Panc1 (cell line): ENCODE data around the gene STAMBP. TPM values are rescaled to one million over a fixed set of nuclear protein-coding genes. Genes with fewer than 3 reads are reported as not detected.
A peak's percentile ranks its signal among the peaks of the same experiment; 100 is the strongest.
"Not testable (repeated sequence)": the region's sequence is repeated elsewhere in the genome, so short reads cannot be mapped to it uniquely, and the experiment has no call there.

Experiments
- ATAC-seq: fragments of 200-7000 bp; cut with Tn5 transposase; 2 replicates; pipeline ENCODE4 v1.9.1; 2020; ENCODE audit warnings: mild to moderate bottlenecking, moderate library complexity
- BruUV-seq: library from RNA; stranded (reverse); fragments of 400-500 nt; replicated peaks from 2 replicates; lab custom pipeline; 2021; lab: Mats Ljungman, UMichigan
- CTCF ChIA-PET: fragments of 300-600 bp; sonication (Branson Sonifier 250); formaldehyde crosslinking; loops from one replicate; lab custom pipeline; 2022; ENCODE audit warnings: antibody characterized with exemption; lab: Charles Lee
- POLR2A ChIA-PET: fragments of 300-600 bp; sonication (Branson Sonifier 250); formaldehyde crosslinking; loops from one replicate; lab custom pipeline; 2022; ENCODE audit warnings: antibody characterized with exemption; lab: Charles Lee
- DNase-seq: peaks from one replicate; pipeline ENCODE4 v3.0.0-alpha.2; 2010; ENCODE audit warnings: low read depth, low spot score
- H3K27ac ChIP-seq: 2 replicates; pipeline ENCODE4 v1.5.1; 2011; ENCODE audit warnings: mild to moderate bottlenecking, low read length, inconsistent platforms
- H3K27me3 ChIP-seq: fragments of 200-500 bp; sonication (Bioruptor generic); 2 replicates; pipeline ENCODE4 v1.6.0; 2014; ENCODE audit warnings: low read length, inconsistent platforms; ENCODE audit not compliant: control insufficient read depth, insufficient read depth
- H3K36me3 ChIP-seq: fragments of 200-500 bp; sonication (Bioruptor generic); 2 replicates; pipeline ENCODE4 v1.5.1; 2014; ENCODE audit warnings: inconsistent platforms, mild to moderate bottlenecking, low read length, moderate library complexity; ENCODE audit not compliant: control insufficient read depth, insufficient read depth
- H3K4me1 ChIP-seq: 2 replicates; pipeline ENCODE4 v1.5.1; 2011; ENCODE audit warnings: inconsistent platforms, mild to moderate bottlenecking, low read length, moderate library complexity; ENCODE audit not compliant: control insufficient read depth, insufficient read depth
- H3K4me3 ChIP-seq, 2 experiments: 2 replicates each; pipeline ENCODE4 v1.5.1; 2011 to 2012; ENCODE audit warnings: low read depth in 2 of 2, low read length in 2 of 2, mild to moderate bottlenecking in 2 of 2, inconsistent platforms in 1 of 2, moderate library complexity in 1 of 2
- H3K9me3 ChIP-seq: fragments of 200-500 bp; sonication (Bioruptor generic); 2 replicates; pipeline ENCODE4 v1.5.1; 2014; ENCODE audit warnings: low read depth, mild to moderate bottlenecking, inconsistent platforms, low read length, moderate library complexity; ENCODE audit not compliant: control insufficient read depth, insufficient read depth
- POLR2AphosphoS5 ChIP-seq: IDR thresholded peaks from 2 replicates; pipeline ENCODE4 v1.6.1; 2012; ENCODE audit warnings: mild to moderate bottlenecking, low read depth, low read length, moderate library complexity
- SIN3A ChIP-seq: IDR thresholded peaks from 2 replicates; pipeline ENCODE4 v1.6.1; 2012; ENCODE audit warnings: low read depth, mild to moderate bottlenecking, low read length, moderate library complexity, borderline replicate concordance; ENCODE audit not compliant: insufficient read depth
- TCF7L2 ChIP-seq: IDR thresholded peaks from 2 replicates; pipeline ENCODE4 v1.6.1; 2011; ENCODE audit warnings: mild to moderate bottlenecking, low read depth, low read length, inconsistent platforms
- in situ Hi-C: cut with HindIII; loops from 2 replicates; pipeline ENCODE4 v1.10.0; 2016; ENCODE audit warnings: low sequenced_read_pairs, low pct_unique_long_range_greater_than_20kb
- intact Hi-C: fragments of 100-400 bp; cut with micrococcal nuclease; formaldehyde crosslinking; loops from one replicate; pipeline ENCODE4 v1.10.0; 2022; ENCODE audit not compliant: unreplicated experiment
- total RNA-seq: library from RNA; stranded (reverse); gene quantifications from one replicate; pipeline ENCODE4 v1.2.1, GENCODE V29; 2021; ENCODE audit not compliant: unreplicated experiment
- TF ChIP-seq, protein P1 (sequence below), 2 experiments: IDR thresholded peaks; 2 replicates each; pipeline ENCODE4 v1.6.1; 2011 to 2012; ENCODE audit warnings: low read depth in 2 of 2, control low read depth in 1 of 2, low read length in 1 of 2, mild to moderate bottlenecking in 1 of 2, moderate library complexity in 1 of 2; ENCODE audit not compliant: insufficient read depth in 1 of 2
- TF ChIP-seq, protein P2 (sequence below): fragments of 450-650 bp; IDR thresholded peaks from 2 replicates; pipeline ENCODE4 v1.5.1; 2017; ENCODE audit warnings: mild to moderate bottlenecking

The STAMBP gene
- total RNA-seq, 1 experiment from 2014 or later, result 49.0 TPM

DNA sequence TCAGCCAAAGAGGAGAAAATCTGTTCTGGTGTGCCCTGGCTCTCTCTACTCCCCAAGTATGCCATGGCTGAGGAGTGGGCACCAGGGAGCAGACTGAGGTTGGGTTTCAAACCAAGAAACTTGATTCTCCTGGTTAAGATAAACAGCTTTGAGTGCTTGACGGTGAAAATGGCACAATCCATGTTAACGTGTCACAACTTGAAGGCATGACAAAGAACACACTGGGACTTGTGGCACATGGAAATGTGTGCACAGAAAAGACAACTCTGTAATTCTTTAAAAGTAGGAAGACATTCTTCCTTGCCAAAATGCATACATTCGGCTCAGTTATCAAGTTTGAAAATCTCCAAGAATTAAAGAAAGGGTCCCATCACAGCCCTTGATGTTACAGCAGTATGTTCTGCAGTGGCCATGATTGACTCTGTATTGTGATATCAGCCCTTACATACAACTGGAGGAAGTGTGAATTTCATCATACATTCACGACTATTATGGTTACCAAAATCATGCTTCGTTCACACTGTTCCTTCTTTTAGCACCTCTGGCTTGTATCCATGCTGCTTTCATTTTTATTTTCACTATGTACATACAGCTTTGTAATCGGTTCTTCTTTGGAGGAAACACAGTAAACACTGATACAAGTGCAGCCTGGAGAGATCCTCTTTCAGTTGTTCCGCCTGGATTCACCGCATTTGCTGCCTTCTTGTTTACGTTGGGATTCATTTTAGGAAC, 48.5 kb downstream of the STAMBP start:
- Histone ChIP-seq H3K27ac (no peak overlapping the region), H3K36me3 (no peaks in the 10 kb centered on the region), H3K27me3 (no peaks in the 10 kb centered on the region), H3K4me1 (no peaks in the 10 kb centered on the region), H3K4me3 (peak overlapping the region in 1 of 2 experiments; percentile 15; a peak in 1 of 4 replicates), H3K9me3 (no peaks in the 10 kb centered on the region)
- intact Hi-C loops (no loop called here), in situ Hi-C loops (no loop called here)
- TF ChIP-seq, protein P1, sequence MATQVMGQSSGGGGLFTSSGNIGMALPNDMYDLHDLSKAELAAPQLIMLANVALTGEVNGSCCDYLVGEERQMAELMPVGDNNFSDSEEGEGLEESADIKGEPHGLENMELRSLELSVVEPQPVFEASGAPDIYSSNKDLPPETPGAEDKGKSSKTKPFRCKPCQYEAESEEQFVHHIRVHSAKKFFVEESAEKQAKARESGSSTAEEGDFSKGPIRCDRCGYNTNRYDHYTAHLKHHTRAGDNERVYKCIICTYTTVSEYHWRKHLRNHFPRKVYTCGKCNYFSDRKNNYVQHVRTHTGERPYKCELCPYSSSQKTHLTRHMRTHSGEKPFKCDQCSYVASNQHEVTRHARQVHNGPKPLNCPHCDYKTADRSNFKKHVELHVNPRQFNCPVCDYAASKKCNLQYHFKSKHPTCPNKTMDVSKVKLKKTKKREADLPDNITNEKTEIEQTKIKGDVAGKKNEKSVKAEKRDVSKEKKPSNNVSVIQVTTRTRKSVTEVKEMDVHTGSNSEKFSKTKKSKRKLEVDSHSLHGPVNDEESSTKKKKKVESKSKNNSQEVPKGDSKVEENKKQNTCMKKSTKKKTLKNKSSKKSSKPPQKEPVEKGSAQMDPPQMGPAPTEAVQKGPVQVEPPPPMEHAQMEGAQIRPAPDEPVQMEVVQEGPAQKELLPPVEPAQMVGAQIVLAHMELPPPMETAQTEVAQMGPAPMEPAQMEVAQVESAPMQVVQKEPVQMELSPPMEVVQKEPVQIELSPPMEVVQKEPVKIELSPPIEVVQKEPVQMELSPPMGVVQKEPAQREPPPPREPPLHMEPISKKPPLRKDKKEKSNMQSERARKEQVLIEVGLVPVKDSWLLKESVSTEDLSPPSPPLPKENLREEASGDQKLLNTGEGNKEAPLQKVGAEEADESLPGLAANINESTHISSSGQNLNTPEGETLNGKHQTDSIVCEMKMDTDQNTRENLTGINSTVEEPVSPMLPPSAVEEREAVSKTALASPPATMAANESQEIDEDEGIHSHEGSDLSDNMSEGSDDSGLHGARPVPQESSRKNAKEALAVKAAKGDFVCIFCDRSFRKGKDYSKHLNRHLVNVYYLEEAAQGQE (IDR thresholded peaks at IDR 0.05; ENCODE audit: insufficient read depth in 1 of 2, low read depth in 2 of 2, low read length in 1 of 2), result no peak
- TF ChIP-seq POLR2AphosphoS5 (no peak), SIN3A (no peak), TCF7L2 (no peak)
- TF ChIP-seq, protein P2, sequence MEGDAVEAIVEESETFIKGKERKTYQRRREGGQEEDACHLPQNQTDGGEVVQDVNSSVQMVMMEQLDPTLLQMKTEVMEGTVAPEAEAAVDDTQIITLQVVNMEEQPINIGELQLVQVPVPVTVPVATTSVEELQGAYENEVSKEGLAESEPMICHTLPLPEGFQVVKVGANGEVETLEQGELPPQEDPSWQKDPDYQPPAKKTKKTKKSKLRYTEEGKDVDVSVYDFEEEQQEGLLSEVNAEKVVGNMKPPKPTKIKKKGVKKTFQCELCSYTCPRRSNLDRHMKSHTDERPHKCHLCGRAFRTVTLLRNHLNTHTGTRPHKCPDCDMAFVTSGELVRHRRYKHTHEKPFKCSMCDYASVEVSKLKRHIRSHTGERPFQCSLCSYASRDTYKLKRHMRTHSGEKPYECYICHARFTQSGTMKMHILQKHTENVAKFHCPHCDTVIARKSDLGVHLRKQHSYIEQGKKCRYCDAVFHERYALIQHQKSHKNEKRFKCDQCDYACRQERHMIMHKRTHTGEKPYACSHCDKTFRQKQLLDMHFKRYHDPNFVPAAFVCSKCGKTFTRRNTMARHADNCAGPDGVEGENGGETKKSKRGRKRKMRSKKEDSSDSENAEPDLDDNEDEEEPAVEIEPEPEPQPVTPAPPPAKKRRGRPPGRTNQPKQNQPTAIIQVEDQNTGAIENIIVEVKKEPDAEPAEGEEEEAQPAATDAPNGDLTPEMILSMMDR, result no peak
- CTCF ChIA-PET, result no interaction called here
- no peak for ATAC-seq
- POLR2A ChIA-PET, result interaction anchor here (0.6 kb wide), 1 partner anchor 34 kb away, joined by 5 read pairs; no protein-coding TSS in a partner anchor
- no peak for DNase-seq
- no TSS peak for BruUV-seq

DNA sequence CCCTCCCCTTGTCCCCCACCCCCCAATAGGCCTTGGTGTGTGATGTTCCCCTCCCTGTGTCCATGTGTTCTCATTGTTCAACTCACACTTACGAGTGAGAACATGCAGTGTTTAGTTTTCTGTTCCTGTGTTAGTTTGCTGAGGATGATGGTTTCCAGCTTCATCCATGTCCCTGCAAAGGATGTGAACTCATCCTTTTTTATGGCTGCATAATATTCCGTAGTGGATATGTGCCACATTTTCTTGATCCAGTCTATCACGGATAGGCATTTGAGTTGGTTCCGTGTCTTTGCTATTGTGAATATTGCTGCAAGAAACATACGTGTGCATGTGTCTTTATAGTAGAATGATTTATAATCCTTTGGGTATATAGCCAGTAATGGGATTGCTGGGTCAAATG, 49.2 kb downstream of the STAMBP start:
- in situ Hi-C loops, BruUV-seq, DNase-seq, H3K27me3 ChIP-seq, intact Hi-C loops, H3K9me3 ChIP-seq, H3K27ac ChIP-seq, H3K4me3 ChIP-seq, H3K36me3 ChIP-seq, ATAC-seq, H3K4me1 ChIP-seq, CTCF ChIA-PET: not testable (repeated sequence)
- POLR2A ChIA-PET, result interaction anchor here (0.6 kb wide), 1 partner anchor 35 kb away, joined by 5 read pairs; no protein-coding TSS in a partner anchor

DNA sequence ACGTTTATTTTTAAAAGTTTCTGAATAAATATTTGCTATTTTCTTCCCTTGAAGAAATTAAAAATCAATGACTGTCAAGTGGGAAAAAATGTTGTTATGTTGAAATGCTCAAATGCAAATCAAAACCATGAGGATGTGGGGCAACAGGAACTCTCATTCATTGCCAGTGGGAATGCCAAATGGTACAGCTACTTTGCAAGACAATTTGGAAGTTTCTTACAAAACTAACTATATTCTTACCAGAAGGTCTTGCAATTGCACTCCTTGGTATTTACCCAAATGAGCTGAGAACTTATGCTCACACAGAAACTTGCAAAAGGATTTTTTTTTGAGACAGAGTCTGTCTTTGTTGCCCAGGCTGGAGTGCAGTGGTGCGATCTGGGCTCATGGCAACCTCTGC, 56.6 kb downstream of the STAMBP start:
- ATAC-seq (no peak), DNase-seq (no peak)
- no peak overlapping the region for H3K4me3 ChIP-seq
- BruUV-seq, result no TSS peak
- ChIA-PET POLR2A (no interaction called here), CTCF (no interaction called here)
- no peaks in the 10 kb centered on the region for H3K27me3 ChIP-seq
- H3K27ac ChIP-seq, result no peak overlapping the region
- no peaks in the 10 kb centered on the region for H3K4me1 ChIP-seq
- intact Hi-C loops (no loop called here), in situ Hi-C loops (no loop called here)
- H3K9me3 ChIP-seq, result no peaks in the 10 kb centered on the region
- H3K36me3 ChIP-seq, result no peaks in the 10 kb centered on the region
- TF ChIP-seq SIN3A (no peak), POLR2AphosphoS5 (no peak), TCF7L2 (no peak)
- TF ChIP-seq, protein P1 (IDR thresholded peaks at IDR 0.05; ENCODE audit: insufficient read depth in 1 of 2, low read depth in 2 of 2, low read length in 1 of 2), result no peak
- TF ChIP-seq, protein P2, result no peak
